SKM-1 (cell line): ENCODE data around the gene ERC1.

Experiments
- DNase-seq: peaks from one replicate; lab custom pipeline; 2025; ENCODE audit not compliant: unreplicated experiment; lab: John Stamatoyannopoulos, UW

ERC1 gene

GRCh38 chr12:1428671-1429070, 437.6 kb downstream of the ERC1 start:
- no peak for DNase-seq

GRCh38 chr12:1429980-1430379, 439.0 kb downstream of the ERC1 start:
- DNase-seq = no peak

DNA sequence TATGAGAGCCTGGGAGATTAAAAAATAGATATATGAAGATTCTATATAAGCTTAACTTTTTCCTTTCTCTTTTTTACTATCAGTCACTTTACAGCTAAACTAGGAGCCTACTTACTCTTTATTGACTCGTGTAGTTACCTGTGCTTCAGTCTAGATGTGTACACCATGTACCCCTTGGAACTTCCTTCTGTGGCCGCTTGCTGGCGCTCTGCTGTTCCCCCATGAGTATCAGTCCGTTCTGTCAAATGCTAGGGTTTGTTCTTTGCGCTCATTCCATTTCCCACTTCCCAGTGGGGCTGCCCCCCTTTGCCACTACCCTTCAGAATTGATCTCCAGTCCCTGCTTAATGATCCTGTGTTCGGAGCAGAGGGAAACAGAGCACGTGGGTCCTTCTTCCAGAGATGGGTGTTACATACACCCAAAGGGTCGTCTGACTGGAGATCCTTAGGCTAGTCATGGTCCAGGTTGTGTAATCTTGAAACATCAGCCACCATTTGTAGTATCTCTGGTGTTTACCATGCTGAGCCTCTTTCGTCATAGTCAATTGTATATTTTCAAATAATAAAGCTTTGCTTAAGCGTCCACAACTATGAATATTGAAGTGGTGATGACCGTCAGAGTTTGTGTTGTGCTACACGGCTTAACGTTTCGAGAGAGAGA, 443.4 kb downstream of the ERC1 start:
- no peak for DNase-seq

DNA sequence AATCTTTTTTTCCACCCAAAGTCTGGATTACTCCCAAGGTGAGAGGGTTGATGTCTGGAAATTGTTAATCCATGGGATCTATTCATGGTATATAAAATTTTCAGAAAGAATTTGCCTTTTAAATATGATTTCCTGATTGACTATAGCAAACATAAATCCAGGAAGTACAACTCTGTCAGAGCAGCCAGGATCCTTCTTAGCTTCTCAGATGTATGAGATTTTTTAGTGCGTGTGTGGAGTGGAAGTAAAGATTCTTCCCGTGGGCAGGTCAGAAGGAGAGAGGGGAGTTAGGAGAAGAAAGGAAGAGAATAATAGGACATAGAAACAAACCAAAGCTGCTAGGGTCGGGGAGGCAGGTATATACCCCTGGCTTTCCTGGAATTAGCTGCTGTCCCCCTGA, 444.0 kb downstream of the ERC1 start:
- DNase-seq = no peak

GRCh38 chr12:1435456-1435855, 444.4 kb downstream of the ERC1 start:
- DNase-seq = no peak

DNA sequence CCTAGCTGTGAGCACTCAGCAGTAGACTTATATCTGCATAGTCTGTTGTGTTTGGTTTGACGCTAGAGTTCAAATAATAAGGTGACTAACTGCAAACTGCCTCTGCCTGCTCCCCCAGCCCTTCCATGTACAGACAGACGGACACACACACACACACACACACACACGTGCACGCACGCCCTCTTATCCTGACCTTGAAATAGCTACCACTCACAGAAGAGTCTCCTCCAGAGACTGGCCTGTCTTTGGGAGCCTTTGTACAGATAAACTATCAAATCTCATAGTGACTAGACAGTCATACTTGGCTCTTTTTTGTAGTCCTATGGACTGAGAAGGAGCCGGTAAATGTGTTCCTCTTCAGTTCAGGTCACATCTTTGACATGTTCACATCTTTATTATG, 445.0 kb downstream of the ERC1 start:
- DNase-seq = no peak

- no peak for DNase-seq
Observed at GRCh38 chr12:1436981-1437380, 446.0 kb downstream of the ERC1 start.

DNA sequence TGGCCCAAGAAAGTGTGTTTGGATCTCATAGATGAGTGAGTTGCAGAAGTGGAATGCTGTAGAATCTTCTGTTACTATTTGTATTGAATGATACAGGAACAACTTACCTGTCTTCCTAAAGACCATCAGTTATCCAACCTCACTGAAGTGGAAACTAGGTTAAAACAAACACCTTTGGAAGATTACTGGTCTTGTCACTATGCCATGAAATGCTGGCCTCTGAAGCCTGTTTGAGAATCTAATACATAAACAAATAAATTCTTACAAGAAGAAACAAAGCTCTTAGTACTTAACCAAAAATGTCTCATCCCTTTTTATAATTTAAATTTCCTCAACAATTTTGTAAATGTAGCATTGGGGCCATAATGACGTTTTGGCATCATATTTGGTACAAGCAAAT, 448.2 kb downstream of the ERC1 start:
- DNase-seq = no peak

DNA sequence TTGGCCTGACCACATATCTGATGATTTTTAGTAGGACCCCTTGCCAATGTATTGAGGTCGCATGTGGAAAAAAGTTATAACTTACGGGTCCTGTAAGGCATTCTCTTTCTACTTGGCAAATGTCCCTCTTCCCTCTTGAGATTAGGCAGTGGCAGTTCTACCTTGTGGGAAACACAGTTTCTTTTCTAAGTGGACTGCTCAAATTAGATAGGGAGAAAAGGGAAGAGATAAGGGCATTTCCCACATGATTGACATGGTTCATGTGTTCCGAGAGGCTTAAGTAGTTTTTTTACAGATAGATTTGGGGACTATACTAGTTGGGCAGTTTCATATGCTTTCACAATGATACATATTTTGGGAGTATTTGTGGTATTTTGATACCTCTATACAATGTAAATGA, 448.7 kb downstream of the ERC1 start:
- no peak for DNase-seq

DNA sequence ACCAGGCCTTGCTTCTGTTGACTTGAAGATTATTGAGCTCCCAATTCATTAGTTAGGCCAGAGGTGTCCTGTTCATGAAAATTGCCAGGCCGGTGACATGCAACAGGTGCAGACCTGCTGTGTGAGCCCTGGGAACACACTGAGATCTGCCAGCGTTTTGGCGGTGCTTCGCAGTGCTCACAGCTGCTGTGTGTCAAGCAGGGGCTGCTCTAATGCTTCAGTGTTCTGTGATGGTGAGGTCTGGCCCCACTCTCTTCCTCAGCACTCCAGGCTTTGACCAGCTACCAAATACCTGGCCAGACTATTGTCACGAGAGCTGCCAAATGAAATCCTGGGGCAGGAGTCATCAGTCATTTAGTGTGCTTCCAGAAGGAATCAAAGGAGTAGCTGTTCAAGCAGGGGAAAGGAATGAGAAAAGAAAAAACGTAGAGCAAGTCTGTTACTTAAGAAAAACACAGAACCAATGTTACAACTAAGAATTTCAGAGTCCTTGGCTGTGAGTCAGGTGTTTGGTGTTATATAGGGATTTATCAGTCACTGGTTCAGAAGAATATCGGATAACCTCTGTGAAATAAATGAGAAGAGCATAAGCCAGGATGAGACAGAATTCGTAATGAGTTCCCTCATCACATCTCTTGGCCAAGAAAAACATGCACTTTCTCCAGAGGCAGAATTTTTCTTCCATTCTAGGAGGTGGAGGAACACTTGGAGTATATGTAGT, 452.6 kb downstream of the ERC1 start:
- DNase-seq = no peak

GRCh38 chr12:1444142-1444516, 453.1 kb downstream of the ERC1 start:
- DNase-seq = no peak

GRCh38 chr12:1445807-1446206, 454.8 kb downstream of the ERC1 start:
- no peak for DNase-seq

- no peak for DNase-seq
Observed at GRCh38 chr12:1448336-1448735, 457.3 kb downstream of the ERC1 start.

DNA sequence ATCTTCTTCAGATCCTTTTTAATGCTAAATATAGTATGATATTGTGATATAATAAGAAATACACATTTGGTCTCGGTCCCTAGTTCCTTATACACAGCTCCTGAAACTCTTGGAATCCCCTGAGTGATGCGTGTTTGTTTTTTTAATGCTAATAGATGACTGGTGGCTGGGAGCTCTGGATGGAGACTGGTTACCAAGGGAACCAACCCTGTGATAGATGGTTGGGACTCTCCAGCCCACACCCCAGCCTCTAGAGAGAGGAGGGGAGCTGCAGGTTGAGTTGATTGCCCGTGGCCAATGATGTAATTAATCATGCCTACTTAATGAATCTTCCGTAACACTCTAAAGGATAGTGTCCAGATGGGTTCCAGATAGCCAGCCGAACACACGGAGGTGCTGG, 462.8 kb downstream of the ERC1 start:
- DNase-seq = no peak

DNA sequence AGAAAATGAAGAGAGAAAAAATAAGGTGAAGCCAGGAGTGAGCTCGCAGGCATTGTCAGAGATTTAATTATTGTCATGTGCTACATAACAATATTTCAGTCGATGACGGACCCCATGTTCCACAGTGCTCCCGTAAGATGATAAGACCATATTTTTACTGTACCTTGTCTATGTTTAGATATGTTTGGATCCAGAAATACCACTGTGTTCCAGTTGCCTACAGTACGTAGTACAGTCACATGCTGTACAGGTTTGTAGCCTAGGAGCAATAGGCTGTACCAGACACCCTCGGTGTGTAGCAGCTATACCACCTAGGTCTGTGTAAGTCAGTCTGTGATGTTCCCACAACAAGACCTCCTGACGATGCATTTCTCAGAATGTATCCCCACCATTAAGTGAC, 465.9 kb downstream of the ERC1 start:
- no peak for DNase-seq

DNA sequence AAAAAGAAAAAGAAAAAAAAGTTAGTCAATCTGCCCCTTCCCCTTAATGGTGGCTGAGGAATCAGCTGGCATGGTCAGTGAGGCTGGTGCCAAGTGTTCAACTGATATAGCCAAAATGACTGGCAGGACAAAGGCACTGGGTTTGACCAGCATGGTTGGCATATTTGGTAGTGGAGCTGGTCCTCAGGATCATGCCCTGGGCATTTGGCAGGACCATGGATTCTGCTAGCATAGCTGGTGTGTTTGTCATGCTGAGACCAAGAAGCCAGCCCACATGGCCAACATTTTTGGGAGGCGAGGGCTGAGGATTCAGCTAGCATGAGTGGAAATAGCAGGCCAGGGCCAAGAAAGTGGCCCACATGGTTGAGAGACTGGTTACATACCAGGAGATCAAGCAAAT, 466.9 kb downstream of the ERC1 start:
- no peak for DNase-seq

DNA sequence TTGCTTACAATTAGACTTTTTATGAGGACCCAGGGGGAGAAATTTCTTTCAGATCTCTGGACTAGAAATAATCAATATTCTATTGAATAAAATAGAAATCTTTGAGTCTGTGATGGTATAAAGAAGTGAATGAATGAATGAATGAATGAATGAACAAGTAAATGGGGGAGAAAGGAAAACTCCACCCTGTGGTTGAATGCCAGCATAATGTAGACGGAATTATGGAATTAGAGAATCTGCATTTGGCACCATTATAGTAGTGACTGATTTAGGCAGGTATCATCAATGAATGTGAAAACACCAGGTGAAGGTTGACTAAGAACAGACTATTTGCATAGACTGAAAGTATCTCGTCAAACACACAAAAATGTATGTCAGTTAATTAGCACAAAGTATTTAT, 468.3 kb downstream of the ERC1 start:
- DNase-seq = no peak

- no peak for DNase-seq
Observed at GRCh38 chr12:1463073-1463905, 472.3 kb downstream of the ERC1 start.

DNA sequence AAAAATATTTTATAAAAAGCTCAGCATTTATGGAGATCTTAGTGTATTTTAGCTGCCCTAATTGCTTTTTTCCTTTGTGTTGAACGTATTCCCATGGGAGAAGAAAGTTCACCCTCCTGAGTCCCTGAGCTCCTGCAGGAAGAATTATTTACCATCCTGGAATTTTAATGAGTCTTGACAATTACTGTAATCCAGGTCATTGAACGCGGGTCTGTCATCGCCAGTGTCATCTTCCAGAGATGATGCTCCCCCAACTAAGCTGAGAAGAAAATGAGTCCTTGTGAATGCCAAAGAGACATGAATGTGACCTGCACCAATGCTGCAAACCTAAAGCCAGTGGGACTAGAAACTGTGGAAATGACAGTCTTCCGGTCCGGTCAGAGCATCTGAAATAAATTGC, 473.9 kb downstream of the ERC1 start:
- no peak for DNase-seq

DNA sequence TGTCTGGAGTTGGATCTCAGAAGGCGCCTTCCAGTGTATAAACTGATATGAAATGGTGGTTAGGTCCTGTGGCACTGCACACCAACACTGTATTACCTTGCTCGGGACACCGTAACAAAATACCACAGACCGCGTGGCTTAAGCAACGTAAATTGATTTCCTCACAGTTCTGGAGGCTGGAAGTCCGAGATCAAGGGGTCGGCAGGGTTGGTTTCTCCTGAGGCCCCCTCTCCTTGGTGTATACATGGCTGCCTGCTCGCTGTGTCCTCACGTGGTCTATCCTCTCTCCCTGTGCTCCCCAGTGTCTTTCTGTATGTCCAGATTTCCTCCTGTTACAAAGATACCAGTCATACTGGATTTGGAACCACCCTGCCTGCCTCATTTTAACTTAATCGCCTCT, 475.0 kb downstream of the ERC1 start:
- no peak for DNase-seq

GRCh38 chr12:1466481-1467154, 475.6 kb downstream of the ERC1 start:
- no peak for DNase-seq

- DNase-seq = no peak
Observed at GRCh38 chr12:1467710-1468109, 476.7 kb downstream of the ERC1 start.
